ENCODE data around the gene MDM2.
"Not testable (repeated sequence)": the region's sequence is repeated elsewhere in the genome, so short reads cannot be mapped to it uniquely, and the experiment has no call there.

Gene MDM2

GRCh38 chr12:68828672-68829068 lies 20.7 kb downstream of the MDM2 start:
- DNase-seq, result no peak

- DNase-seq, result no peak
These were observed 23.3 kb downstream of the MDM2 start for GRCh38 chr12:68831272-68831671.

- DNase-seq, result no peak
These were observed 23.9 kb downstream of the MDM2 start for GRCh38 chr12:68831751-68832503.

GRCh38 chr12:68832504-68832867 lies 24.5 kb downstream of the MDM2 start:
- no peak for DNase-seq

- DNase-seq, result no peak
These were observed 25.5 kb downstream of the MDM2 start for GRCh38 chr12:68833508-68833907.

- no peak for DNase-seq
These were observed 27.4 kb downstream of the MDM2 start for GRCh38 chr12:68835333-68835908.

- DNase-seq, result no peak
These were observed 29.2 kb downstream of the MDM2 start for GRCh38 chr12:68837215-68837614.

- no peak for DNase-seq
These were observed 30.3 kb downstream of the MDM2 start for GRCh38 chr12:68838046-68838886.

- no peak for DNase-seq
These were observed 31.5 kb downstream of the MDM2 start for GRCh38 chr12:68839183-68840147.

GRCh38 chr12:68841175-68841574 lies 33.2 kb downstream of the MDM2 start:
- not testable (repeated sequence) for DNase-seq

- DNase-seq, result no peak
These were observed 33.7 kb downstream of the MDM2 start for GRCh38 chr12:68841717-68842116.

GRCh38 chr12:68842123-68842522 lies 34.1 kb downstream of the MDM2 start:
- DNase-seq, result no peak

GRCh38 chr12:68842784-68843567 lies 35.0 kb downstream of the MDM2 start:
- no peak for DNase-seq

- no peak for DNase-seq
These were observed 36.4 kb downstream of the MDM2 start for GRCh38 chr12:68844318-68844745.

- DNase-seq, result no peak
These were observed 37.1 kb downstream of the MDM2 start for GRCh38 chr12:68844788-68845695.

- DNase-seq, result no peak
These were observed 38.8 kb downstream of the MDM2 start for GRCh38 chr12:68846811-68847210.

GRCh38 chr12:68850390-68850789 lies 42.4 kb downstream of the MDM2 start:
- DNase-seq, result no peak

GRCh38 chr12:68851592-68852306 lies 43.8 kb downstream of the MDM2 start:
- no peak for DNase-seq

GRCh38 chr12:68853396-68854077 lies 45.6 kb downstream of the MDM2 start:
- no peak for DNase-seq
